ENCODE data around the gene LRP4. TPM values are rescaled to one million over a fixed set of nuclear protein-coding genes. Genes with fewer than 3 reads are reported as not detected.
"Not testable (repeated sequence)": the region's sequence is repeated elsewhere in the genome, so short reads cannot be mapped to it uniquely, and the experiment has no call there.

Gene LRP4
- total and polyA plus RNA-seq, 11 donors, result 9.1 to 29.1 (median 18.6) TPM

DNA sequence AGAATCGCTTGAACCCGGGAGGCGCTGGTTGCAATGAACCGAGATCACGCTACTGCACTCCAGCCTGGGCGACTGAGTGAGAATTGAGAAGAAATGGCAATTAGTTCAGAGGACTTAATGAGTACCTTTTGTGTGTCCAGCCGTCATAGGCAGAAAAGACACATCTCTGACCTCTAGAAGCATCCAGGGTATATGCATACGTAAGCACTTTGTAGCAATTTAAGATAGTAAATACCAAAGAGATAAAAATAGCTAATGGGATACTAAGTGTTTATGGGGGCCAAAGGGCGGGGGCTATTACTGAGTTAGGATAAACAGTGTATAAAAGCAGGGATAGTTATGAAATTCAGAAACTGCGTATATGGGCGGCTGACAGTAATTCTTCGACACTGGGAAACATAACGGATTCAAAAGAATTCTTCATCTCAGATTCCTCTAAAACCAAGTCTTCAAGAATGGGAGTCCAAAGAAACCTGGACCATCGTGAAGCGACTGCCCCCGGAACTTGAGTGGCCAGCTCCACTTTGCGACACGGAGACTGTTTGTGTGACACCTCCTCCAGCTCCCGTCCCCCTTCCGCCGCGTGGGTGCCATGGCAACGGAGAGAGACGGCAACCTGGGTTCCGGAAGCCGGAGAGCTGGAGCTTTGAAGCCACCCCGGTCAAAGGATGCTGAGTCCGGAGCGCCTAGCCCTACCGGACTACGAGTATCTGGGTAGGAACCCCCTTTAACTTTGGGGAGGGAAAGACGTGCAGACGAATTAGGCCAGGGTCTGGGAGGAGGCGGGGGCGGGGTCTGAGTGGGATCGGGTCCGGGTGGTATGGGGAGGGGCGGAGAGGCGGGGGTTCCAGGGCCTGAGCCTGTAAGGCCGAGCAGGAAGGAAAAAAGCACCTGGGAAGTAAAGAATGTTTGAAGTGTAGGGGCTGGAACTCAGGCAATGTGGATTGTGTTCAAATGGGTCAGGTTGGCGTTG is 18.1 kb upstream of the LRP4 start, which contains the start of gene CSTPP1:
CSTPP1 (plus strand) TSS at position 624 of the 973 bp plus-strand sequence; CDS start at position 669, 45 bp downstream.
- no peaks in the 10 kb centered on the region for H3K9me3 ChIP-seq
- peak; percentile 90 to 96 (median 95) for DNase-seq
- peak; percentile 86 to 98 (median 98) for ATAC-seq
- TF ChIP-seq, protein P1, sequence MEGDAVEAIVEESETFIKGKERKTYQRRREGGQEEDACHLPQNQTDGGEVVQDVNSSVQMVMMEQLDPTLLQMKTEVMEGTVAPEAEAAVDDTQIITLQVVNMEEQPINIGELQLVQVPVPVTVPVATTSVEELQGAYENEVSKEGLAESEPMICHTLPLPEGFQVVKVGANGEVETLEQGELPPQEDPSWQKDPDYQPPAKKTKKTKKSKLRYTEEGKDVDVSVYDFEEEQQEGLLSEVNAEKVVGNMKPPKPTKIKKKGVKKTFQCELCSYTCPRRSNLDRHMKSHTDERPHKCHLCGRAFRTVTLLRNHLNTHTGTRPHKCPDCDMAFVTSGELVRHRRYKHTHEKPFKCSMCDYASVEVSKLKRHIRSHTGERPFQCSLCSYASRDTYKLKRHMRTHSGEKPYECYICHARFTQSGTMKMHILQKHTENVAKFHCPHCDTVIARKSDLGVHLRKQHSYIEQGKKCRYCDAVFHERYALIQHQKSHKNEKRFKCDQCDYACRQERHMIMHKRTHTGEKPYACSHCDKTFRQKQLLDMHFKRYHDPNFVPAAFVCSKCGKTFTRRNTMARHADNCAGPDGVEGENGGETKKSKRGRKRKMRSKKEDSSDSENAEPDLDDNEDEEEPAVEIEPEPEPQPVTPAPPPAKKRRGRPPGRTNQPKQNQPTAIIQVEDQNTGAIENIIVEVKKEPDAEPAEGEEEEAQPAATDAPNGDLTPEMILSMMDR (IDR thresholded peaks at IDR 0.05), result no peak
- TF ChIP-seq POLR2A (IDR thresholded peaks at IDR 0.05), result peak in 1 of 2 donors; percentile 30
- intact Hi-C loops (cut with DNase I), result no loop called here
- H3K27me3 ChIP-seq, result no peaks in the 10 kb centered on the region
- WGBS, 4 donors, result 21 to 22% (median 21%) methylated on average over 39 to 41 of the region's 41 CpGs
- H3K4me1 ChIP-seq, result peaks cover 0 to 14% (median 8%) of the 10 kb centered on the region in 12 donors
- H3K36me3 ChIP-seq, result peaks cover 0 to 7% (median 0%) of the 10 kb centered on the region in 9 donors
- peak within 1 kb of the TSS in 8 of 12 donors; percentile 22 to 69 (median 40) for H3K27ac ChIP-seq
- H3K4me3 ChIP-seq, result peak within 1 kb of the TSS; percentile 44 to 83 (median 64)

DNA sequence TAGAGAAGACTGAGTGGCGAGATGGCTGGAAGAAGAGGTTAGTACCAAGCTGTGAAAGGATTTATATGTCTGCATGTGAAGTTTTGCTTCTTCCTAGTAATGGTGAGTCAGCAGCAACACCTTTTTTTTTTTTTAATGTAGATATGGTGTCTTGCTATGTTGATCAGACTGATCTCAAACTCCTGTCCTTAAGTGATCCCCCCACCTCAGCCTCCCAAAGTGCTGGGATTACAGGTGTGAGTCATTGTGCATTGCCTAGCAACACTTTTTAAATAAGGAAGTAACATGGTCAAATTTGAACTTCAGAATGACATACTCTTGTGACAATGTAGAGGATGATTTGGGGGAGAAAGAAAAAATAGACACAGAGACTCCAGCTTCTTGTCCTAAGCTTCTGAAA is 11.7 kb upstream of the LRP4 start:
- intact Hi-C loops (cut with DNase I), result no loop called here
- 93 to 97% (median 96%) methylated on average over 1 of the region's 1 CpG for WGBS, 4 donors
- H3K4me3 ChIP-seq, result no peak overlapping the region
- TF ChIP-seq, protein P1 (IDR thresholded peaks at IDR 0.05), result no peak
- TF ChIP-seq POLR2A (IDR thresholded peaks at IDR 0.05), result no peak
- no peaks in the 10 kb centered on the region for H3K36me3 ChIP-seq
- no peaks in the 10 kb centered on the region for H3K4me1 ChIP-seq
- no peaks in the 10 kb centered on the region for H3K9me3 ChIP-seq
- ATAC-seq, result no peak
- H3K27ac ChIP-seq, result no peak overlapping the region
- peaks cover 0 to 3% (median 0%) of the 10 kb centered on the region in 9 donors for H3K27me3 ChIP-seq
- no peak for DNase-seq

DNA sequence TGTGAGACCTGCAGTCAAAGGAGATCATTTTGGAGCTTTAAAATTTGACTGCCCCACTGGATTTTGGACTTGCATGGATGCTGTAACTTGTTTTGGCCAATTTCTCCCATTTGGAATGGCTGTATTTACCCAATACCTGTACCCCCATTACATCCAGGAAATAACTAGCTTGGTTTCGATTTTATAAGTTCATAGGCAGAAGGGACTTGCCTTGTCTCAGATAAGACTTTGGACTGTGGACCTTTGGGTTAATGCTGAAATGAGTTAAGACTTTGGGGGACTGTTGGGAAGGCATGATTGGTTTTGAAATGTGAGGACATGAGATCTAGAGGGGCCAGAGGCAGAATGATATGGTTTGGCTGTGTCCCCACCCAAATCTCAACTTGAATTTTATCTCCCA is 10.4 kb upstream of the LRP4 start:
- intact Hi-C loops (cut with DNase I); H3K9me3 ChIP-seq; H3K4me1 ChIP-seq; H3K27ac ChIP-seq; H3K4me3 ChIP-seq; H3K36me3 ChIP-seq; H3K27me3 ChIP-seq; ATAC-seq; DNase-seq: not testable (repeated sequence)
- 27 to 70% (median 65%) methylated on average over 1 of the region's 1 CpG for WGBS, 4 donors

DNA sequence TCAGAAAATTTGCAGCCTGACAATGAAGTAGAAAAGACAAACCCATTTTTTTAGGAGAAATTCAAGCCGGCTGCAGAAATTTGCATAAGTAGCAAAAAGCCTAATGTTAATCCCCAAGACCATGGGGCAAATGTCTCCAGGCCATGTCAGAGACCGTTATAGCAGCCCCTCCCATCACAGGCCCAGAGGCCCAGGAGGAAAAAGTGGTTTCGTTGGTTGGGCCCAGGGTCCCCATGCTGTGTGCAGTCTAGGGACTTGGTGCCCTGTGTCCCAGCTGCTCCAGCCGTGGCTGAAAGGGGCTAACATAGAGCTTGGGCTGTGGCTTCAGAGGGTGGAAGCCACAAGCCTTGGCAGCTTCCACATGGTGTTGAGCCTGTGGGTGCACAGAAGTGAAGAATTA is 9.6 kb upstream of the LRP4 start:
- H3K36me3 ChIP-seq, result not testable (repeated sequence)
- WGBS, 4 donors, result 64 to 77% (median 76%) methylated on average over 4 of the region's 4 CpGs

DNA sequence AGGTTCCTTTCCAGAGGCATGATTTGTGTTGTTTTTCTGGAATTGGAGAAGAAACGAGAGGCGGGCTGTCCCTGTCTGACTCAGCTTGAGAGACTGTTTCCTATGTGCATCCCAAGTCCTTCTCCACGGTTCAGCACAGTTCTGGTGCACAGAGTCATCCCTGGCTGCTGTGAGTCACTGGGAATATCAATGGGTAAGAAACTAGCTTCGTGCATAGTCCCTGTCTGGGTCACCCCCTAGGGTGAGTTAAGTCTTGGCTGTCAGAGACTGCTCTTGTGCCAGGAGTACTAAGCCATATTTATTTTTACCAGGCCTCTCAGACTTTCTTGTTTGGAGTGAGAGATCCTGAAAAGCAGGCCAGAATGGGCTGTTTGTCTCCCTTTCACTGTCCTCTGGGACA is 2.4 kb upstream of the LRP4 start:
- no peak overlapping the region for H3K4me3 ChIP-seq
- peaks cover 0 to 46% (median 29%) of the 10 kb centered on the region in 12 donors for H3K4me1 ChIP-seq
- H3K27ac ChIP-seq, result peak overlapping the region; percentile 7 to 73 (median 60)
- 36 to 49% (median 44%) methylated on average over 4 of the region's 4 CpGs for WGBS, 4 donors
- DNase-seq (peak in 3 of 5 donors; percentile 37 to 74 (median 40)), ATAC-seq (peak; percentile 47 to 81 (median 65))
- no peaks in the 10 kb centered on the region for H3K36me3 ChIP-seq
- H3K9me3 ChIP-seq, result no peaks in the 10 kb centered on the region
- intact Hi-C loops (cut with DNase I), result no loop called here
- H3K27me3 ChIP-seq, result peaks cover 0 to 36% (median 0%) of the 10 kb centered on the region in 9 donors
- TF ChIP-seq, protein P1 (IDR thresholded peaks at IDR 0.05), result no peak
- TF ChIP-seq POLR2A (IDR thresholded peaks at IDR 0.05), result no peak

More for the DNA sequence above, 9.6 kb upstream of the LRP4 start:
- intact Hi-C loops (cut with DNase I); H3K27me3 ChIP-seq; H3K4me3 ChIP-seq; ATAC-seq; H3K9me3 ChIP-seq; H3K4me1 ChIP-seq; DNase-seq; H3K27ac ChIP-seq: not testable (repeated sequence)
